GM12874 (cell line): ENCODE measurements around the gene JAKMIP1.

Experiments used
- TF ChIP-seq, protein P1 (sequence below): IDR thresholded peaks from 2 replicates; pipeline ENCODE4 v1.5.1; 2011; ENCODE audit warnings: low read depth, mild to moderate bottlenecking, control low read depth, low read length, moderate library complexity; ENCODE audit not compliant: insufficient read depth

JAKMIP1 gene

GRCh38 chr4:6008092-6008551 lies 192.2 kb downstream of the JAKMIP1 start:
- TF ChIP-seq, protein P1, sequence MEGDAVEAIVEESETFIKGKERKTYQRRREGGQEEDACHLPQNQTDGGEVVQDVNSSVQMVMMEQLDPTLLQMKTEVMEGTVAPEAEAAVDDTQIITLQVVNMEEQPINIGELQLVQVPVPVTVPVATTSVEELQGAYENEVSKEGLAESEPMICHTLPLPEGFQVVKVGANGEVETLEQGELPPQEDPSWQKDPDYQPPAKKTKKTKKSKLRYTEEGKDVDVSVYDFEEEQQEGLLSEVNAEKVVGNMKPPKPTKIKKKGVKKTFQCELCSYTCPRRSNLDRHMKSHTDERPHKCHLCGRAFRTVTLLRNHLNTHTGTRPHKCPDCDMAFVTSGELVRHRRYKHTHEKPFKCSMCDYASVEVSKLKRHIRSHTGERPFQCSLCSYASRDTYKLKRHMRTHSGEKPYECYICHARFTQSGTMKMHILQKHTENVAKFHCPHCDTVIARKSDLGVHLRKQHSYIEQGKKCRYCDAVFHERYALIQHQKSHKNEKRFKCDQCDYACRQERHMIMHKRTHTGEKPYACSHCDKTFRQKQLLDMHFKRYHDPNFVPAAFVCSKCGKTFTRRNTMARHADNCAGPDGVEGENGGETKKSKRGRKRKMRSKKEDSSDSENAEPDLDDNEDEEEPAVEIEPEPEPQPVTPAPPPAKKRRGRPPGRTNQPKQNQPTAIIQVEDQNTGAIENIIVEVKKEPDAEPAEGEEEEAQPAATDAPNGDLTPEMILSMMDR, result no peak

GRCh38 chr4:6005175-6005574 lies 195.2 kb downstream of the JAKMIP1 start:
- TF ChIP-seq, protein P1, result no peak

DNA sequence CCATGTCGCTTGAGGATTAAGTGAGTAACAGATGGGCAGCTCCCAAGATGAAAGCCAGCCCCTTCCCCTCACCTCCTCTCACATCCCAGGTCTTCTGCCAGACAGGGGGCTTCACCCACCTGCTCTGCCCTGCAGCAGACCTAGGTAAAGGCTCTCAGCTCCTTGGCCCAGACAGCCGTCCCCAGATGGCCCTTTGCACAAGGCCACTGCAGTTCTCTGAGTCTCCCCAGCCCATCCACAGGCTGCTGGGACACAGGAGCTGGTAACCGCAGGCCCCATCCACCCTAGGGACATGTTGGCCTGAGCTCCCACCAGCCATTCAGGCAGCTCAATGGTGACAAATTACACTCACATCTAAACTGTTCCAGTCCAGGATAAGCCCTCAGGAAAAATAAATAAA lies 197.4 kb downstream of the JAKMIP1 start:
- TF ChIP-seq, protein P1, result no peak

DNA sequence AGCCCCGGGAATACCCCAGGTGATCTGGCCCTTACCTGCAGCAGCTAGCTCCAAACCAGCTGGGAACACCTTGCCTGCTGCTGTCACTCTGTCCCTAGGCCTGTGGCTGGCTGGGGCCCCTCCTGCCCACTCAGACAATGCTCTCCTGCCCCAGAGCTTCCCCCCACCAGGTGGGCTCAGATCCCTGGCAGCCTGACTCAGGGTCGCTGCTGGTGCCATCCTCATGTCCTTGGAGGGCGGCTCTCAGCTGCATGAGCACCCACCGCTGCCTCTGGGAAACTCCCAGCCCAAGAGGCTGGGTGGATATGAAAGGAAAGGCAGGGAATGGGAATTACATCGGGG lies 197.9 kb downstream of the JAKMIP1 start:
- TF ChIP-seq, protein P1, result no peak

DNA sequence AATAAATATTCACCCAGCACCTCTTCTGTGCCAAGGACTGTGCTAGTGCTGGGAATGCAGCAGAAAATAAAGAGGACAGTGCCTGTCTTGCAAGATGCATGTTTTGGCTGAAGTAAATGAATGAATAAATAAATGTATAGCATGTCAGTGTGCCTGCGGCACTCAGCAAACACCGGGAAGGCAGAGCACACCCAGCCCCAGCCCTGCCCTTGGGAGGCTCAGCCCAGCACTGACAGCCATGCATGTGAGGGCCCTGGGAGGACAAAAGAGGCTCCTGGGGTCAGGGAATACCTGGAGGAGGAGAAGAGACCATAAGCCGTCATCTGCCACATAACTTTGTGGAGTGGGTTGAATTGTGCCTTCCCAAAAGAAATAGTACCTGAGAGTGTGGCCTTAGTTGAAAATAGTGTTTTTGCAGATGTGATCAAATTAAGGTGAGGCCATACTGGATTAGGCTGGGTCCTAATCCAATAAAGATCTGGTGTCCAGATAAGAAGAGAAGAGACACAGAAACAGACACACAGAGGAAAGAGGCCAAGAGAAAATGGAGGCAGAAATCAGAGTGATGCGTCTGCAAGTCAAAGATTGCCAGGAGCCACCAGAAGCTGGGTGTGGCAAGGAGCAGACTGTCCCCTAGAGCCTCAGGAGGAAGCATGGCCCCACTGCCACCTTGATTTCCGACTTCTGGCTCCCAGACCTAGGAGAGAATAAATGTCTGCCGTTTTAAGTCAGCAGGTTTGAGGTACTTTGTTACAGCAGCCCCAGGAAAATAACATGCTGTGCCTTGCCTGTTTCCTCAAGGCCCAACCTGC lies 198.5 kb downstream of the JAKMIP1 start:
- TF ChIP-seq, protein P1, result no peak

- TF ChIP-seq, protein P1, result no peak
Observed at GRCh38 chr4:5999830-6000365, 200.5 kb downstream of the JAKMIP1 start.

- TF ChIP-seq, protein P1, result no peak
Observed at GRCh38 chr4:5999356-5999755, 201.0 kb downstream of the JAKMIP1 start.
